Measurements from ENCODE around the gene H2BK1. TPM values are rescaled to one million over a fixed set of nuclear protein-coding genes. Genes with fewer than 3 reads are reported as not detected.

The H2BK1 gene
- total RNA-seq (2014; rRNA removed) = not detected in 2 replicates
- polyA plus RNA-seq (2012) = not detected

DNA sequence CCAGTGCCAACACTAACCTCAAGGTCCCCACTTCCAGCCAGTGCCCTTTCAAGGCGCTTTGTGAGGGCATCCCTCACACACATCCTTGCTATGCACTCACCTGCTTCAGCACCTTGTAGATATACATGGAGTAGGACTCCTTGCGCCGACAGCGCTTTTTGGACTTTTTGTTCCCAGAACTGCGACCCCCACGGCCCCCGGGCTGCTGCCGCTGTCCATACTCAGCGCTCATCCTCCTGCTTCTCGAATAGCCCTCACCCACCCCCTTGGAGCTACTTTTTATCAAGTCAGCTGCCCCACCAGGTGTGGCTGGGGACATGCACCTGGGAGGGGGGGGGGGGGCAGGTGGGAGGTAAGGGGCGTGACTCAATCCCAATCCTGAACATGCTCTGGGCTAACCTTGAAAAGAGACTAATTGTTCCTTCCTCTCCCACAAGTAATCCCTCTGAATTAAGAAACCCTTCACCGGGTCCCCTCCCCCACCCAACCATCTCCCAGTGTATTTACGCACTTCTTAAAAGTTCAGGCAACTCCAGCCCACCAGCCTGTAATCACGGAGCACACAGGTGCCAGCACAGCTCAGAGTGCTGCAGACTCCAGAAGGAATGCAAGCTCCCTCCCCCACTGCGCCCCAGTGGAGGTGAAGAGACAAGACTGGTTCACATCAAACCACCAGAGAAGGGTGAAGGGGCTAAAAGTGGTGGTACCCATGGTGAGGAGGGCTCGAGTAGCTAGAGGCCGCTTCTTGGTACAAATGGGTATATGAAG lies at the start of gene H2BK1:
H2BK1 (minus strand) TSS at position 402 of the 768 bp plus-strand sequence; CDS start at position 232, 170 bp downstream.
- no peak for DNase-seq (ENCODE audit: low read depth)

DNA sequence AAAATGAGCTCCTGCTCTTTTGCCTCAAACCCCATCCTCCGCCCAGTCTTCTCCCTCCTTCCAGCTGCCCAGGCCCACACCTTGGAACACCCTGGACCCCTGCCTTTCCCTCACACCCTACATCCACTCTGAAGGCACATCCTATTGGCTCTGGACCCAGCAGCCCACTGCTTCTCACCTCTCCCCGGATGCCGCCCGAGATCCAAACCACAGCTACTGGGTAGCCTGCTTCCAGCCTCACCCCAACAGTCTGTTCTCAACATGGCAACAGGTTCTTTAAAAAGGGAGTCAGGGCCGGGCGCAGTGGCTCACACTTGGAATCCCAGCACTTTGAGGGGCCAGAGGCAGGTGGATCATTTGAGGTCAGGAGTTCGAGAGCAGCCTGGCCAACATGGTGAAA lies 47.7 kb upstream of the H2BK1 start:
- DNase-seq (ENCODE audit: low read depth) = no peak

DNA sequence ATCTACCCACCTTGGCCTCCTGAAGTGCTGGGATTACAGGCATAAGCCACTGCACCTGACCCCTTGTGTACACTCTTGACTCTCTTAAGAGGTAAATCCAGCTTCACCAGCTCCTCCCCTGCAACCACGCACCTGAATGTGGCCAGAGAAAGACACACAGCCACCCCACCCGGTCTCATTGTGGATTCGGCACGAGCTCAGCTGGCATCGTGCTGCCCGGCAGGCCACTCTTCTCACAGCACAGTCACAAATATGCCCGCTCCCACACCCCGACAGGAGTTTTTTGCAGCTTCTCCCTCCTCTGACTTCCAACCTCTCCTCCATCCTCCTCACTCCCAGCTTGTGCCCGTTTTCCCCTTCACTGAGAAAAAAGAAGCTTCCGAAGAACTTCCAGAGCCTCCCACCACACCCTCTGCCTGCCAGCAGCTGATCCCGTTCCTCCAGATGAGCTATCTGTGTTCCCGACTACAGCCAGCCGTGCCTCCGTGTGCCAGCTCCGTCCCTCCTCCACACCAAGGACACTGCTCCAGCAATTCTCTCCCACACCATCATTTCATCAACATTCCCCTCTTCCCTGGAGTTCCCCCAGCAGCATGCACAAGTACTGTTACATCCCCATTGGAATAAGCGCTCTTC lies 46.2 kb upstream of the H2BK1 start:
- no peak for DNase-seq (ENCODE audit: low read depth)

DNA sequence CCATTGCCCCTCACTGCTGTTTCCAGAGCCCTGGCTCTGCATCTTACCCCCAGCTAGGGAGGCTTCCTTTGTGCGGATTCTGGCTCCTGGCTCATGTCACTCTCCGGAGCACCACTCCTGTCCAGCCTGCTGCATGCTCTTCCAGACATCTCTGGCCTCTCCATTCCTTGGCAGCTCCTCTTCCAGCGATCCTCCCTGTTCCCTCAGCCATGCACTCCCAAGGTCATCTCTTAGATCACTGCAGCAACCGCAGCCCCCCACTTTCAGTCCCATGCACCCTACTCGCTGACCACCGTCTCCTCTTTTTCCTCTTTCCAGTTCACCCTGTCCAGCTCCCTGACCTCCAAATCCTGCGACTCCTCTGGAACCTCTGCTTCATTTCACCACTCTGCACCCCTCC lies 45.1 kb upstream of the H2BK1 start:
- no peak for DNase-seq (ENCODE audit: low read depth)

DNA sequence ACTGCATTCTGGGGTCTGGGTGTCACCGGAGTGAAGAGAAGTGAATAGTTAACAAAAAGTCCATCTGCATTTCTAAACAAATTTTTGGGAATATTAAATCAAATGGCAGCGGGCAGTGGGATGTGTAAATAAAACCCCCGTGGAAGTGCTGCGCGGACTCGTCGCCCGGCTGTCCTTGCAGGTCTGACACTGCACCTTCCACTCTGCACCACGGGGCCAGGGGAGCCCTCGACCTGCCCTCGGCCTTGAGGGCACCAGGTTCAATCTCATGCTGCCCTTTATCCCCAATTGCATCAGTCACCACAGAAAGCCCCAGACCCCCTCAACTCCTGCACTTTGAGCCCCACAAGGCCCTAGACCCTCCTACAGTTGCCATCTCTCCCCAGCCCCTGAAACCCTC lies 44.6 kb upstream of the H2BK1 start:
- DNase-seq (ENCODE audit: low read depth) = no peak

DNA sequence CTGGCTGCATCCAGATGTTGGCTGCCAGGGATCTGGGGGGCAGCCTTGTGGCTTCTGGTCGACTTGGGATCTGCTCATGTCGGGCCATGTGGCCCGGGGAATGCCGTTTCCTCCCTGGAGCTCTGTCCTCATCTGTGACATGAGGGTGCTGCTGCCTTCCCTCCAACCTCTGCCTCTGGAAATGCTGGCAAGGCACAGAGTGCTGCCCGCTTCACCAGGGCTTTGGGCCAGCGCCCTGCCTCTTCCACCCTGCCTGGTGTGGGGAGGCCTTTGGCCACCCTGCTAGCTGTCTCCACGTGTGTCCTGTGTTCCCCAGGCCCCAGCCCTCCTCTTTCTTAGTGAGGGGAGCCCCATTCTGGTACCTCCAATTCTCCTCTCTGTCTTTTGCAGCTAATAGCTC lies 44.0 kb upstream of the H2BK1 start:
- DNase-seq (ENCODE audit: low read depth) = no peak

DNA sequence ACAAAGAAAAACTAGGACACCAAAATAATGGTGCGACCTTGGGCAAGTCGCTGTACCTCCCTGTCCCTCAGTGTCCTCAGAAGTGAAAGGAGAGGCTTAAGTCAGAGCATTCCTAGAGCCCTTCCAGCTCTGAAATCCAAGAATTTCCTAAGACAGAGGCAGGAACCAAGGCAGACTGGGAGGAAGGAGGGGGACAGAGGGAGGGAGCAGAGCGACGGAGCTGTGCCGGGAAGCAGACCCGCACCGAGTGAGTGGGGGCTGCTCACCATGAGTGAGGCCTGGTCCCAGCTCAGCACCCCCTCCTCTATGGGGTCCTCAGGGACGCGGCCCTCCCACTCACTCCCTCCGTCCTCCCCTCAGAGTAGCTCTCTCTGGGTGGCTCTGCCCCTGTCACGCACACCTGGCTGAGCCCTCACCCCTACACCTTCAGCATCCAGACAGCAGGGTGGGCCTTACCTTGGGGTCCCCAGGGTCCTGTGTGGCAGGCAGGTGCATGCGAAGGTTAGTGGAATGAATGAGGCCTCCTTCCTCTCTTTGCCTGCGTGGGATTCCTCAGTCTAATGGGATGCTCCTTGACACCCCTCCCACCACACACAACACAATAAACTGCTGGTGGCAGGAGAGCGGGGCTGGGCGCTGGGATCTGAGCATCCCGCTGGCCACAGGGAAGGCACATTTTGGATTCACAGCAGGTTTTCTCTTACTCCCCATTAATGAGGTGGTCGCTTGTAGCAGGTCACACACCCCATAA lies 42.8 kb upstream of the H2BK1 start:
- DNase-seq (ENCODE audit: low read depth) = no peak

DNA sequence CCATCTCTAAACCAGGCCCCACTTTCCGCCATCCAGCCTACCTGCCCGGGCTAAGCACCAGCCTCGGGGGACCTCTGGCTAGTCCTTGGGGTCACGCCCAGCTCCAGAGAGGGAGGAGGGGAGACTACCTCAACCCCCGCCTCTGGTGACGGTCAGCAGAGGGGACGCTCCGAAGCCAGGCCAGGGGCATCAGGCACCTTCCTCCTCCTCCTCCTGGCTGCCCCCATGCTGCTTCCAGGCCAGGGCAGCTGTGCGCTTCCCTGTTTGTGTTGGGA lies 42.2 kb upstream of the H2BK1 start:
- DNase-seq (ENCODE audit: low read depth) = no peak

DNA sequence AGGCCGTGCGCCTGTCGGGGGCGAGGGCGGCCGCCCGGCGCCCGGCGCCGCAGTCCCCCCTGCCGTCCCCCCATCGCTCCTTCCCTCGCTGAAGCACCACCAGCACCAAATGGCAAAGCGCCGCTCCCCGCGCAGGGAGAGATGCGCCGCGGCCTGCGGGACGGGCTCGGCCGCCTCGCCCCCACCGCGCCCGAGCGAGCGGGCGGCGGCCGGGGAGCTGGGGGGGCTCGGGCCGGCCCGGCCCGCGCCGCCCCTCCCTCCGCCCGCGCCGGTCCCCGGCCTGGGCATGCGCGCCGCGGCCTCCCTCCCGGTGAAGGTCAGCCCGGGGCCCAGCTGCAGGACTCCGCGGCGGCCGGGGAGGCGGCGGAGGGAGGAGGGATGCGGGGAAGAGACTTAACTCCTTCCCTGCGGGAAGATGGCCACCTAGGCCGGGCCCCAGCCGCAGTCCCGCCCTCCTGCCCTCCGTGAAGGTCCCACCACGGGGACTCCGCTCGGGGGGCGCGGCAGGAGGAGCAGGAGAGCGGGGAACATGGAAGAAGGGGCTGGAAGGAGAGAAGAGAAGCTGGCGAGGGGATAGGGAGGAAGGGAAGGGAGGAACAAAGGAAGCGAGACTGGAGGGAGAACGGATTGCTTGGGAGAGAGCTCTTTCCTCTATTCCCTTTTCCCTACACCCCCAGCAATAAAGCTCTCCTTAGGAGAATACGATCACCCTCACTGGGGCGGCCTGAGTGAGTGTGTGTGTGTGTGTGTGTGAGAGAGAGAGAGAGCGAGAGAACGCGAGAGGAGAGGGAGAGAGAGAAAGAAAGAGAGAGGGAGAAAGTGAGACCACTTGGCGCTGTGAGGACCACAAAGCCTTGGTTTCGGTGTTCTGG lies 41.6 kb upstream of the H2BK1 start:
- peak; percentile 77 for DNase-seq (ENCODE audit: low read depth)

DNA sequence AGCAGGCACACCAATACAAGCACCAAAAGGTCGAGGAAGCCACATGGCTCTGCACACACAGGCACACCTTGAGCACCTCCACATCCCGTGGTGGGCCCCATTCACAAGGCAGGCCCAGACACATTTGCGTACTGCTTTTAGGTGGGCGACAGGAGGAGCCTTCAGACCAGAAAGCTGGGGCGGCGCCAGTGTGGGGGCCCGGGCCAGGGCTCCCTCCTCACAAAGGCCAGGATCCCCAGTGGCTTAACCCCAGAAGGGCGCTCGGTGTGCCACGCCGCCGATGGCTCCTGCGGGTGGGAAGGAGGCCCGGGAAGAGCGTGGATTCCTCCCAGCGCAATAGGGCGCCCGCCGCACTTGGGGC lies 41.0 kb upstream of the H2BK1 start:
- no peak for DNase-seq (ENCODE audit: low read depth)

DNA sequence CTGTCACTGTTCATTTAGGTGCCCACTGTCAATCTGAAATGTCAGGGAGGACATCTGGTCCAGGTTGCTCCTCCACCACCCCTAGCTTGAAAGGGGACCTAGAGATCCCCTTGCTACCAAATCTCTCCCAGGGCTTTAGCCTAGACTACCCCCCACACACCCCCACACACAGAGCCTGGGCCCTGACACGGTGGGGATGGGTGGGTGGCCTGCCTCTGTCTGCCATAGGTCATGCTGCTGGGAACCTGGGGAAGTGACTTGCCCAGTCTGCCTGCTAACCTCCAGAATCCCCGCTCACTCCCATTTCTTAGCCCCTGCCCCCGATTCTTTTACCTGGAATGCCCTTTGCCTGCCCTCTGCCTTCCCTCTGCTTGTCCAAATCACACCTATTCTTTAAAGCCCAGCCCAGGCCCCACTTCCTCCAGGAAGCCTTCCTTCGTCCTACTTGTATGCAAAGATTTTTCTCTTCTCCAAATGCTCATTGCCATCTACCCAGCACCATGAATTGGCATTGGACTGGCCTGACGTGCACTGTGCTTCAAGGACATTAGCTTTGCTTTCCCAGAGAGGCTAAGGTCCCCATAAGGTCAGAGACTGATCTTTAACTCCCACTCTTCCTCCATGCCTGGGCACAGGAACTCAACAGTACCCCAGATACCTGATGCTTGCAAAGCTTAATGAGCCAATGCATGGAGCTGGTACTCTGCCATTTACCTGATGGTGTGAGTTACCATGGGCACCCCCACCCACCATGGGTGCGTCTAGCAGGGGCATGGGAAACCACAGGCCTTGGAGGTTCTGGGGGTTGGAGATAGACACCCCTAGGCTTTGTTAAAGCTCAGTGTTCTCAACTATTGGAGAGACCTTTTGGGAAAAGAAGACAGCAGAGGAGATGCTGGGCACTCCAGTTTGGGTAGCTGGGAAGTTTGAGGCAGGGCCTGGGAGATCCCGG lies 40.2 kb upstream of the H2BK1 start:
- no peak for DNase-seq (ENCODE audit: low read depth)

DNA sequence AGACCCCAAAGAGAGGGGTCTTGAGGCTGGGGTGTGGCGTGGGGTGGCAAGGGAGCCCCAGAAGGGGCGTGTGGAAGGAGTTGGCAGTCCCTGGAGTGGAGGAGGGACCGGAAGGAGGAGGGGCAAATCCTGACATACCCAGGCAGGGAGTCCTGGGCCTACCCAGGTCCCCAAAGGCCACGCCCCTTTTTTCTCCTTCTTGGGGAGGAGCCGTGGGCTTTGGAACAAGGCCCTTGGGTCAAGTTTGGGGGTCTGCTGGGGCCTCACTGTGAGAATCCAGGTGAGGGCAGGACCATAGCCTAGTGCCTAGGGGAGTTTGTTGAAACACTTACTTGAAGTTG lies 39.4 kb upstream of the H2BK1 start:
- peak; percentile 74 for DNase-seq (ENCODE audit: low read depth)

DNA sequence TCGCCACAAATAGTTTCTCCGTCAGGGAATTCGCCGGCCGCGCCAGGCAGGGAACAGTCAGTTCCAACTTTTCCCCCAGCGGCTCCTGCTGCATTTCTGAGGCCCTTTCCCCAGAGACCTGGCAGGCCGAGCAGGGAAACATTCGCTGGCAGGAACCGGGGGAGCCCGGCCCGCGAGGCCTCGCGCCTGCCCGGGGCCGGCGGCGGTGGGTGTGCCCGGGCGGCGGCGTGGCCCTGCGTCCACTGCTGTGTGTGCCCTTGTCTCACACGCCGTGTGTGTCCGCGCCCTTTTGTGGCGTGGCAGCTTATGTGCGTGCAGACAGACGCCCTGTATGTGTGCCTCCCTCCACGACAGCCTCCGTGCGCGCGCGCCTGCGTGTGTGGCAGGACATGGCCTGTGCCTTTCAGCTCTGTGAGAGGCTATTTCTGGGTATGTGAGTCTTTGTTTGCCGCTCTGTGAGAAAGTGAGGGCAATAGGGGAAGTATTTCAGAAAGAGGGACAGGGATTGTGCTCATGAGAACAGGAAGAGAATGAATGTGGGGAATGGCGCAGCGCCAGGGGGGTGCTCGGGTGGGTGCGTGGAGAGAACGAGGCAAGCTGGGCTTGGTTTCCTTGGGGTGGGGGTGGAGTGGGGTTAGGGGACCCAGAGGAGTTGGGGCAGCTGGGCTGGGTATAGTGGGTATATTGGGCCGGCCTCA lies 38.9 kb upstream of the H2BK1 start:
- peak; percentile 84 for DNase-seq (ENCODE audit: low read depth)

DNA sequence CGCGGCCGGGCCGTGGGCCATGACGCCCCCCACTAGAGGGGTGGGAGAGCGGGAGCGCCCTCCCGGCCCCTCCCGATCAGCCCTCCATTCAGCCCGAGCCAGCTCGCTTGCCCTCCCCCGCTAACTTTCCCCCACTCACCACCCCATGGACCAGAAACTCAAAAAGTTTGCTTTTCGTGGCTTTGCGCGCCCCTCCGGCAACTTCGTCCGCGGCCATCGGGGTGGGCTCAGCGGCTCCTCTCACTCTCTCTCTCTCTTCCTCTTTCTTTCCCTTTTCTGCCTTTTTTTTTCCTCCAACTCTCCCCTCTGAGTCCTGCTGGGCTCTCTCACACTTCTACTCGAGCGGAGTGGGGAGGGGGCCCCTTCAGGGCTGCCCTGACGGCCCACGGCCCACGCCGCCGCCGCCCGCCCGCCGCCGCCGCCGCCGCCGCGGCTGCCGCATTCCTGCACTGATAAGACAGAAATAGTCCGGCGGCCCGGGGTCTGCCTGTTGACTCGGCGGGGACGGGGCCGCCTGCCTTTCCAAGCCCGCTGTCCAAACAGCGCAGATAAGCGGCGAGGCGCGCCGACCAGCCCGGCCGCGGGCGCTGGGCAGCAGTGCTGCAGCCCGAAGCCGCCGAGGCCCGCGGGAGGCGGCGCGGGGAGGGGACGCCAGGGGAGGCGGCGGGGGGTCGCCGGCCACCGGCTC lies 38.2 kb upstream of the H2BK1 start, which contains the start of gene SMARCD3:
SMARCD3 (minus strand) TSS at position 349 of the 688 bp plus-strand sequence; CDS start at position 217, 132 bp downstream.
- peak; percentile 66 for DNase-seq (ENCODE audit: low read depth)

DNA sequence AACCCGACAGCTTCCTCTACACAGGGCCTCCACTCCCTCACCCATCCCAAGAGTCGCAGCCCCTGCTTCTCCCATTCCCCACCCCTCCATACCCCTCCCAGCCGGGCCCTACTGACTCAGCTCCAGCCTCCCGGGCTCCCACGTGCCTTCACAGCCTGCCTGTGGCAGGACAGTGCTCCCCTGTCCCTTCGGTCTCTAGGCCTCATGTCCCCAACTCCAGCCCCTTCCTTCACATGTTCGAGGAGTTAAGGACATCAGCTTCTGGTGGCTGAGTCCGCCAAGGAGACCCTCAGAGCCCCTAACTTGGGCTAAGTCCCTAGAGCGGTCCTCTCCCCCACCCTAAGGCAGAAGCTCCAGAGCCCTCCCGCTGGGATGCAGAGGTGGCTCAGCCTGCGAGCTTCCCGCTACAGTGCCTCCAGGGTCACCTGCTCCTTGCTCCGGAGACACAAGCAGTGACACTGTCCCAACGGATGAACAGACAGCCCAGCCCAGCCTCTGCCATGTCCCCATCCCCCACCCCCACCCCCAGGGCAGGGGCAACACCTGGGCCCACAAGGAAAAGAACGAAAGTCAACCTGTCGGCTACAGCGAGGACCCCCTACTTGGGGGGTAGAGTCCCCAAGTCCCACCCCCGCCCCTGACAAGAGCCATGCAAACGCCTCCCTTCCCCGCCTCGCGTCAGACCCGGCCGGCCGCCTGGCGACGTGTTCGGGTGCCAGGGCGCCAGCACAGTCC lies 37.5 kb upstream of the H2BK1 start:
- peak; percentile 79 for DNase-seq (ENCODE audit: low read depth)

DNA sequence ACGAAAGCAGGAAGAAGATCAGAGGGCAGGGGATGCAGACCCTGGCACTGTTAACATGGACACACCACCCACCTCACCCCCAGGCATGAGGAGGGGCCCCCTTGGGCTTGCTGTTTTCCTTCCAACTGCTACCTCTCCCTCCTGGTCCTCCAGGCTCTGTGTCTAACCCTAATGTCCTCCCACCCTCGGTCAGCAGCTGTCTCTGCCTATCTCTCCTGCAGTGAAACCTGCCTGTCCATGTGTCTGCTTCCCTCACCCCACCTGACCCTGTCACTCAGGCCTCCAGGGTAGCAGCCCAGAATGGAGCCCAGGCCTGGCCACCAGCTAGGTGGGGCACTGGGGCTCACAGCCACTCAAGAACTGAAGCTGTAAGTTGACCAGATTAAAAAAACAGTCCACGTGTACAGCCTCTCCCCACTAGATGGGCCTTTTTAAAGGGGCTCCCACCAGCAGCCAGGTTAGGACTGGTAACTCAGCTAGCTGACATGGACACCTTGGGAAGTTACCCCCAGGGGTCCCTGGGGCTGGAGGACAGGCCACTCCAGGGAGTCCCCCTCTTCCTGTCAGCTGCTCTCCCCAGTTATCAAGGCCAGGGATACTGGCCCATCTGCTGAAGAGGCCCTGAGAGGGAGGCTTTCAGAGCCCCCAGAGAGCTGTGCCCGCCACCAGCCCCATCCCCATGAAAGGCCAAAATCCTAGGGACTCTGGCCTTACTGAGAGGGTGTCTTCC lies 36.7 kb upstream of the H2BK1 start:
- peak; percentile 100 for DNase-seq (ENCODE audit: low read depth)

DNA sequence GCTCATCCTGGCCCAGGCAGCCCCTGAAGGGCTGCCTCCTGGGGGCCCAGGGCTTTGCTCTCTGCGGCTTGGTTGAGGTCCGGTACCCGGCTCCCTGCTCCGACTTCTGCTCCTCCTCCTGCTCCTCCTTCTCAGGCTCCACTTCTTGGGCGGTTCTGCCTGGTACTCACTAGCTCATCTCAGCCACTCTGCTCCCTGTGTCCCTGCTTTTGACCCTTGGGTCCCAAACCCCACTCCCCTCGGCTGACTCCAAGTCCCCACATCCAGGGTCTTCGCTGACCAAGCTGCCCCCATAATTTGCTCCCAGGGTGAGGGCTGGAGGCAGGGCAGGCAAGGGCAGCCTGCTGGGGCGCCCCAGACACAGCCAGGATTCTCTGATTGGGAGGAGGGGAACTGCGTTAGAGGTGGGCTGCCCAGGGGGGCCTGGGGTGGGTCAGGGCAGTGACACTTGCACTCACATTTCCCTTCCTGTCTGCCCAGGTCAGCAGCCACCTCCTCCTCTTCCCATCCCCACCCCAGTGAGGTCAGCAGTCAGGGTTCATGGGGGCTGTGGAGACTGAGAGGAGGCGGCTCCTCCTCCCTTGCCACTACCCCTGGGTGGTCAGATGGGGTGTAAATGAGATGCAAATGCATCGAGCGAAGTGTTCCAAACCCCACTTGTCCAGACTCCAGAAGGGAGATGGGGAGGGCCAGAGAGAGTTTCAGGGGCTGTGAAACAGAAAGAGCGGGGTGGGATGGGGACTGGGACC lies 36.0 kb upstream of the H2BK1 start:
- DNase-seq (ENCODE audit: low read depth) = peak; percentile 74
